ENCODE measurements around the gene RAB11FIP4. TPM values are rescaled to one million over a fixed set of nuclear protein-coding genes. Genes with fewer than 3 reads are reported as not detected.

RAB11FIP4 gene
- total and polyA plus RNA-seq, 9 of the 15 experiments (the other 6 are each of a cell fraction or from before 2014, with no cell fraction given) = 0.62 to 16.6 (median 8.9) TPM

DNA sequence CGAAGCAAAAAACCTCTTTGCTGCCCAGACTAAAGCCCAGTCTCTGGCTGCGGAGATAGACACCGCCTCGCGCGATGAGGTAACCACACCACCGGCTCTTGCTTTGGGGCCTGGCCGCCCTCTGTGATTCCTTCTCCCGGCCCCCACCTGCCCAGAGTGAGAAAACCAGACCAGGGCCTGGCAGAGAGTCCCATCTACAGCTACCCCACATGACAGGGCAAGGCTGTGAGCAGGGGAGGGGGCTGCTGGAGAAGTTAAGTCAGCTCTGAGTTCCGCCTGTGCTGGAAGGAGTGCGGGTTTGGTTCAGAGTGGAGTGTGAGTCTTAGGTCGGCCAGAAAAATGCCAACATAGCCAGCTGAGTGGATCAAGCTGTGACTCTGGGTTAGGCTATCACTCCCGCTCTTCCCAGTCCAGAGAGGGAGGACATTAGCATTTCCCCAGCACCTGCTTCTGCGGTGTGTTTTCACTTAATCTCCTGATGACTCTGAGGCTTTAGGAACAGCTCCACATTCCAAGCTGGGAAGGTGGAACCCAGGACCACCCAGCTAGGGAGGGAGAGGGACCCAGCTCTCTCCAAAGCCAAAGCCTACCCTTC is 139.0 kb downstream of the RAB11FIP4 start:
- H2AFZ ChIP-seq (ENCODE audit: low read depth, low read length) = no peak overlapping the region
- H3K27ac ChIP-seq (ENCODE audit: extremely low read depth, low read depth, low read length) = no peak overlapping the region
- TF ChIP-seq SMC3 (conservative IDR thresholded peaks at IDR 0.05; ENCODE audit: insufficient read depth, low read depth, low read length) = no peak
- H3K27me3 ChIP-seq (ENCODE audit: control insufficient read depth in 2 of 2, insufficient read depth in 2 of 2, low read length in 2 of 2) = peaks cover 0 to 4% of the 10 kb centered on the region in 2 experiments; a peak in 2 of 5 replicates
- ATAC-seq (no peak), DNase-seq (ENCODE audit: extremely low read depth in 1 of 4, low spot score in 3 of 4) (no peak), FAIRE-seq (no peak)
- POLR2A ChIA-PET = interaction anchor here (0.6 to 0.8 kb wide), 2 partner anchors 11 to 69 kb away, joined by 3 read pairs; no protein-coding TSS in a partner anchor
- no peak overlapping the region for H3K9ac ChIP-seq (ENCODE audit: insufficient read depth in 1 of 2, low read depth in 2 of 2, low read length in 2 of 2)
- H3K9me3 ChIP-seq (replicated peaks; ENCODE audit: control insufficient read depth, insufficient read depth, low read depth, low read length) = no peaks in the 10 kb centered on the region
- H3K4me3 ChIP-seq = no peak overlapping the region
- H3K9me1 ChIP-seq (ENCODE audit: control insufficient read depth, insufficient read depth, low read length) = no peaks in the 10 kb centered on the region
- 0 out of 3 replicates have a peak, but pooled peaks cover 3% of the 10 kb centered on the region for H3K36me3 ChIP-seq (ENCODE audit: control insufficient read depth, insufficient read depth, low read length)
- CTCF ChIA-PET (ENCODE audit: low intra/inter-chr PET ratio) = interaction anchor here (0.6 kb wide), 1 partner anchor 476 kb away, joined by 3 read pairs; no protein-coding TSS in a partner anchor
- H3K4me1 ChIP-seq (replicated peaks in 1 of 2; ENCODE audit: control insufficient read depth in 2 of 2, insufficient read depth in 2 of 2, low read length in 2 of 2) = peaks cover 0 to 19% of the 10 kb centered on the region in 2 experiments; a peak in 2 of 5 replicates
- peaks cover 6% of the 10 kb centered on the region for H4K20me1 ChIP-seq (replicated peaks; ENCODE audit: control insufficient read depth, insufficient read depth, low read length)
- no peak overlapping the region for H3K4me2 ChIP-seq (ENCODE audit: insufficient read depth, low read length)
- 67% methylated on average over 14 of the region's 14 CpGs for WGBS (ENCODE audit: insufficient coverage, low coverage, missing lambda C conversion rate)
- H3K79me2 ChIP-seq (ENCODE audit: control insufficient read depth, insufficient read depth, low read length) = no peaks in the 10 kb centered on the region
- in situ Hi-C loops (cut with MboI) = no loop called here
- BruUV-seq (replicated peaks) = no TSS peak
- intact Hi-C loops (cut with micrococcal nuclease) = loop anchor here (5.0 kb wide), 1 partner anchor 312 kb away; no protein-coding TSS in a partner anchor

- Histone ChIP-seq H3K4me3 (no peak overlapping the region), H3K36me3 (ENCODE audit: control insufficient read depth, insufficient read depth, low read length) (0 out of 3 replicates have a peak, but pooled peaks cover 3% of the 10 kb centered on the region), H2AFZ (ENCODE audit: low read depth, low read length) (no peak overlapping the region), H3K9me3 (replicated peaks; ENCODE audit: control insufficient read depth, insufficient read depth, low read depth, low read length) (no peaks in the 10 kb centered on the region), H3K27ac (ENCODE audit: extremely low read depth, low read depth, low read length) (no peak overlapping the region), H4K20me1 (replicated peaks; ENCODE audit: control insufficient read depth, insufficient read depth, low read length) (peaks cover 7% of the 10 kb centered on the region; the same call in 1 of the 2 replicates), H3K4me2 (ENCODE audit: insufficient read depth, low read length) (no peak overlapping the region), H3K79me2 (ENCODE audit: control insufficient read depth, insufficient read depth, low read length) (no peaks in the 10 kb centered on the region), H3K9me1 (ENCODE audit: control insufficient read depth, insufficient read depth, low read length) (no peaks in the 10 kb centered on the region), H3K4me1 (replicated peaks in 1 of 2; ENCODE audit: control insufficient read depth in 2 of 2, insufficient read depth in 2 of 2, low read length in 2 of 2) (peaks cover 0 to 13% of the 10 kb centered on the region in 2 experiments; a peak in 1 of 5 replicates), H3K27me3 (ENCODE audit: control insufficient read depth in 2 of 2, insufficient read depth in 2 of 2, low read length in 2 of 2) (peaks cover 0 to 9% of the 10 kb centered on the region in 2 experiments; a peak in 2 of 5 replicates), H3K9ac (ENCODE audit: insufficient read depth in 1 of 2, low read depth in 2 of 2, low read length in 2 of 2) (0 out of 4 replicates have a peak overlapping the region, but pooled peaks of 1 of the 2 experiments have one; percentile 48)
- BruUV-seq (replicated peaks) = no TSS peak
- in situ Hi-C loops (cut with MboI) (no loop called here), intact Hi-C loops (cut with micrococcal nuclease) (loop anchor here (5.0 kb wide), 1 partner anchor 311 kb away; no protein-coding TSS in a partner anchor)
- FAIRE-seq (no peak), DNase-seq (ENCODE audit: extremely low read depth in 1 of 4, low spot score in 3 of 4) (no peak), ATAC-seq (no peak)
- ChIA-PET POLR2A (interaction anchor here (0.5 to 0.8 kb wide), 3 partner anchors 10 to 198 kb away, joined by 3 read pairs; no protein-coding TSS in a partner anchor), CTCF (ENCODE audit: low intra/inter-chr PET ratio) (interaction anchor here (0.6 kb wide), 1 partner anchor 475 kb away, joined by 3 read pairs; no protein-coding TSS in a partner anchor)
- 41% methylated on average over 15 of the region's 16 CpGs for WGBS (ENCODE audit: insufficient coverage, low coverage, missing lambda C conversion rate)
- TF ChIP-seq PTBP1 (IDR thresholded peaks at IDR 0.05; ENCODE audit: low read depth, low read length) (no peak), NFE2 (IDR thresholded peaks at IDR 0.05; ENCODE audit: low read depth) (no peak), BHLHE40 (IDR thresholded peaks at IDR 0.05; ENCODE audit: low read length) (no peak), SMAD2 (IDR thresholded peaks at IDR 0.05; ENCODE audit: low read depth, low read length) (no peak), ASH1L (IDR thresholded peaks at IDR 0.05; ENCODE audit: borderline replicate concordance, low read depth, partially characterized antibody) (no peak), BMI1 (IDR thresholded peaks at IDR 0.05; ENCODE audit: low read length) (no peak), PHB2 (IDR thresholded peaks at IDR 0.05; ENCODE audit: low read depth) (no peak), HCFC1 (IDR thresholded peaks at IDR 0.05; ENCODE audit: low read depth, low read length) (no peak), HLTF (IDR thresholded peaks at IDR 0.05) (no peak), ZNF212 (CRISPR knock-in tag; IDR thresholded peaks at IDR 0.05) (no peak)
- TF ChIP-seq, protein P1, sequence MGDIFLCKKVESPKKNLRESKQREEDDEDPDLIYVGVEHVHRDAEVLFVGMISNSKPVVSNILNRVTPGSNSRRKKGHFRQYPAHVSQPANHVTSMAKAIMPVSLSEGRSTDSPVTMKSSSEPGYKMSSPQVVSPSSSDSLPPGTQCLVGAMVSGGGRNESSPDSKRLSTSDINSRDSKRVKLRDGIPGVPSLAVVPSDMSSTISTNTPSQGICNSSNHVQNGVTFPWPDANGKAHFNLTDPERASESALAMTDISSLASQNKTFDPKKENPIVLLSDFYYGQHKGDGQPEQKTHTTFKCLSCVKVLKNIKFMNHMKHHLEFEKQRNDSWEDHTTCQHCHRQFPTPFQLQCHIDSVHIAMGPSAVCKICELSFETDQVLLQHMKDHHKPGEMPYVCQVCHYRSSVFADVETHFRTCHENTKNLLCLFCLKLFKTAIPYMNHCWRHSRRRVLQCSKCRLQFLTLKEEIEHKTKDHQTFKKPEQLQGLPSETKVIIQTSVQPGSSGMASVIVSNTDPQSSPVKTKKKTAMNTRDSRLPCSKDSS (IDR thresholded peaks at IDR 0.05; ENCODE audit: low read depth, partially characterized antibody) = no peak
These were observed 140.0 kb downstream of the RAB11FIP4 start for GRCh38 chr17:31531336-31531980.

Measured in K562 (cell line).